ENCODE data around the gene URI1.

URI1 gene

DNA sequence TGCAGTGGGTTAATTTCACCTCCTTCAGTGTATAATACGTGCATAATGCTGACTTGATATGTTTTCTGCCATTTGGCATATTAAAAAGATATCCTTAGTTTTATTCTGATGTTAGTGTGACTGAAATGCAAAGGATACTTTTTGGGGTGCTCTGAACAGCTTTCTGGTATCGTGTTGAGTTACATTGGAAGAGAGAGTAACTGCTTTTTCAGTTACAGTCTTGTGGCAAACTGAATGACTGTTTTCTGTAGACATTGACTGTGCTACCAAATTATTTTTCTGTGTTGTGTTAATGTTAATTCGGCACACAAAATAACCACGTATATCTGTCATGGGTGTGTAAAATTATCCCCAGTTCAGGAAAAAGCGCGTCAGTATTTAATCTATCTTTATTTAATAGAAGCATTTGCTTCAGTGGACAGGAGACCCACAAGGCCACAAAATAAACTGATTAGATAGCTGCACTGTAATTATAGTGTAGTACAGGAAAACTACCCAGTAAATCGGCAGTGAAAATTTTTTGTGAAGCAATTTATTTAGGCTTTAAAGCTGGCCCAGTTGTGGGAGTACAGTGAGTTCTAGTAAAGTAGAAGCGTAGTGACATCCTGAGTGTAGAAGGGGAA lies 2.5 kb downstream of the URI1 start:
- Histone ChIP-seq H3K79me2 (ENCODE audit: insufficient read depth, low read length) (peaks cover 58% of the 10 kb centered on the region), H3K9me2 (ENCODE audit: low read depth, low read length) (no peaks in the 10 kb centered on the region), H3K9me3 (ENCODE audit: low read length) (0 out of 2 replicates have a peak, but pooled peaks cover 4% of the 10 kb centered on the region), H2AFZ (ENCODE audit: low read length) (no peak overlapping the region), H4K20me1 (ENCODE audit: insufficient read depth, low read length) (no peaks in the 10 kb centered on the region), H3K9ac (ENCODE audit: low read length) (no peak overlapping the region; the same call in 1 of the 2 replicates), H3K36me3 (ENCODE audit: insufficient read depth, low read length) (peaks cover 4% of the 10 kb centered on the region; the same call in 1 of the 2 replicates), H3F3A (ENCODE audit: insufficient read depth, low read length) (no peaks in the 10 kb centered on the region), H3K4me1 (ENCODE audit: insufficient read depth, low read length, severe bottlenecking) (peaks cover 38% of the 10 kb centered on the region), H3K27me3 (ENCODE audit: insufficient read depth, low read length) (no peaks in the 10 kb centered on the region), H3K4me3 (ENCODE audit: low read depth, low read length, poor library complexity, severe bottlenecking) (peak overlapping the region; percentile 28), H3K4me2 (ENCODE audit: low read length) (peak overlapping the region; percentile 45), H3K27ac (ENCODE audit: low read depth, low read length, poor library complexity, severe bottlenecking) (no peak overlapping the region)
- TF ChIP-seq, protein P1, sequence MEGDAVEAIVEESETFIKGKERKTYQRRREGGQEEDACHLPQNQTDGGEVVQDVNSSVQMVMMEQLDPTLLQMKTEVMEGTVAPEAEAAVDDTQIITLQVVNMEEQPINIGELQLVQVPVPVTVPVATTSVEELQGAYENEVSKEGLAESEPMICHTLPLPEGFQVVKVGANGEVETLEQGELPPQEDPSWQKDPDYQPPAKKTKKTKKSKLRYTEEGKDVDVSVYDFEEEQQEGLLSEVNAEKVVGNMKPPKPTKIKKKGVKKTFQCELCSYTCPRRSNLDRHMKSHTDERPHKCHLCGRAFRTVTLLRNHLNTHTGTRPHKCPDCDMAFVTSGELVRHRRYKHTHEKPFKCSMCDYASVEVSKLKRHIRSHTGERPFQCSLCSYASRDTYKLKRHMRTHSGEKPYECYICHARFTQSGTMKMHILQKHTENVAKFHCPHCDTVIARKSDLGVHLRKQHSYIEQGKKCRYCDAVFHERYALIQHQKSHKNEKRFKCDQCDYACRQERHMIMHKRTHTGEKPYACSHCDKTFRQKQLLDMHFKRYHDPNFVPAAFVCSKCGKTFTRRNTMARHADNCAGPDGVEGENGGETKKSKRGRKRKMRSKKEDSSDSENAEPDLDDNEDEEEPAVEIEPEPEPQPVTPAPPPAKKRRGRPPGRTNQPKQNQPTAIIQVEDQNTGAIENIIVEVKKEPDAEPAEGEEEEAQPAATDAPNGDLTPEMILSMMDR (IDR thresholded peaks at IDR 0.05; ENCODE audit: low read length), result no peak
- no peak for TF ChIP-seq EZH2 (IDR thresholded peaks at IDR 0.05; ENCODE audit: borderline replicate concordance, low read length)

DNA sequence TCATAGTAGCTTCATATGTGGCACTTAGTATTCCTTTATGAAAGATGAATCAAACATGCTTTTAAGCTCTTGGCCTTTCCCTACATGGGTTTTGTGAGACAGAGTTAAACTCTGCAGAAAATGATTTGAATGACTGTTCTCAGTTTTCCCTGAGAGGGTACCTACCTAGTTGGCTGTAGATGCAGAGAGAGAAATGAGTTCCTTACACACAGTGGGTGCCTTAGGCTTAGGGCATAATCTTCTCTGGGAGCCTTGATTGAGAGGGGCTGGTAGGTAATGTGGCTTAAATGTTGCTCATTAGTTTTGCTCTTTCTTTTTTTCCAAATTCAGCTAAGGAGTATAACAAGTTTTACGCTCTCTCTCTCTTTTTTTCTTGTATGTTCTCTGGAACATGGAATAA lies 3.0 kb downstream of the URI1 start:
- Histone ChIP-seq H3K27ac (ENCODE audit: low read depth, low read length, poor library complexity, severe bottlenecking) (no peak overlapping the region), H3K4me3 (ENCODE audit: low read depth, low read length, poor library complexity, severe bottlenecking) (no peak overlapping the region), H3K79me2 (ENCODE audit: insufficient read depth, low read length) (peaks cover 59% of the 10 kb centered on the region)

DNA sequence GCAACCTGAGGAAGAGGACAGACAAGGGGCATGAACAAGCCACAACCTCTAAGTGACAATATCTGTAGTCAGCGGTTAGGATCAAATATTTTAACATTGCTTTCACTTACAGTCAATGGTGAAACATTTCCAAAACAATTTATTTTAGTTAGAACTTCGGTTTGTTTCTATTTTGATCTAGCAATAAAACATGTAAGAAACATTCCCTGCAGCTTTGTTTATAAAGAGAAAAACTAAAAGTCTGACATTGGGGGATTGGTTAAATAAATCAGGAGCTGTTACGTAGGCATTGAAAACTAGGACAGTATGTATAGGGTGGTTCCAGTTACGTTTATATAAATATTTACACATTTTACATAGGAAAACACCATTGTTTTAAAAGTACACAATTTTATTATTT lies 3.4 kb downstream of the URI1 start:
- Histone ChIP-seq H3K27ac (ENCODE audit: low read depth, low read length, poor library complexity, severe bottlenecking) (no peak overlapping the region), H3K4me2 (ENCODE audit: low read length) (peak overlapping the region; percentile 45; the same call in 1 of the 2 replicates), H3K27me3 (ENCODE audit: insufficient read depth, low read length) (no peaks in the 10 kb centered on the region), H3K36me3 (ENCODE audit: insufficient read depth, low read length) (peaks cover 9% of the 10 kb centered on the region; the same call in 1 of the 2 replicates), H4K20me1 (ENCODE audit: insufficient read depth, low read length) (no peaks in the 10 kb centered on the region), H2AFZ (ENCODE audit: low read length) (no peak overlapping the region), H3K79me2 (ENCODE audit: insufficient read depth, low read length) (peaks cover 63% of the 10 kb centered on the region), H3K4me3 (ENCODE audit: low read depth, low read length, poor library complexity, severe bottlenecking) (no peak overlapping the region), H3K4me1 (ENCODE audit: insufficient read depth, low read length, severe bottlenecking) (peaks cover 38% of the 10 kb centered on the region), H3F3A (ENCODE audit: insufficient read depth, low read length) (no peaks in the 10 kb centered on the region), H3K9me3 (ENCODE audit: low read length) (0 out of 2 replicates have a peak, but pooled peaks cover 4% of the 10 kb centered on the region), H3K9me2 (ENCODE audit: low read depth, low read length) (no peaks in the 10 kb centered on the region), H3K9ac (ENCODE audit: low read length) (no peak overlapping the region; the same call in 1 of the 2 replicates)
- TF ChIP-seq, protein P1 (IDR thresholded peaks at IDR 0.05; ENCODE audit: low read length), result no peak
- no peak for TF ChIP-seq EZH2 (IDR thresholded peaks at IDR 0.05; ENCODE audit: borderline replicate concordance, low read length)

More for the DNA sequence above, 3.0 kb downstream of the URI1 start:
- Histone ChIP-seq H3K9ac (ENCODE audit: low read length) (no peak overlapping the region; the same call in 1 of the 2 replicates), H3K4me1 (ENCODE audit: insufficient read depth, low read length, severe bottlenecking) (peaks cover 38% of the 10 kb centered on the region), H4K20me1 (ENCODE audit: insufficient read depth, low read length) (no peaks in the 10 kb centered on the region), H3K4me2 (ENCODE audit: low read length) (peak overlapping the region; percentile 45), H3K36me3 (ENCODE audit: insufficient read depth, low read length) (peaks cover 5% of the 10 kb centered on the region; the same call in 1 of the 2 replicates), H2AFZ (ENCODE audit: low read length) (no peak overlapping the region), H3K9me2 (ENCODE audit: low read depth, low read length) (no peaks in the 10 kb centered on the region), H3F3A (ENCODE audit: insufficient read depth, low read length) (no peaks in the 10 kb centered on the region), H3K27me3 (ENCODE audit: insufficient read depth, low read length) (no peaks in the 10 kb centered on the region), H3K9me3 (ENCODE audit: low read length) (0 out of 2 replicates have a peak, but pooled peaks cover 4% of the 10 kb centered on the region)
- TF ChIP-seq EZH2 (IDR thresholded peaks at IDR 0.05; ENCODE audit: borderline replicate concordance, low read length), result no peak
- TF ChIP-seq, protein P1 (IDR thresholded peaks at IDR 0.05; ENCODE audit: low read length), result no peak
